ENCODE results near the gene ACOXL.
"Not testable (repeated sequence)": the region's sequence is repeated elsewhere in the genome, so short reads cannot be mapped to it uniquely, and the experiment has no call there.

Gene ACOXL

GRCh38 chr2:110732422-110733413 is at the start of gene ACOXL:
ACOXL (plus strand) TSS chr2:110732573; CDS start chr2:110768390, 35,817 bp downstream.
- H3K4me3 ChIP-seq (ENCODE audit: low read depth, low read length), result no peak within 1 kb of the TSS
- DNase-seq (ENCODE audit: low read depth, low spot score), result no peak
- in situ Hi-C loops (cut with HindIII; ENCODE audit: low sequenced_read_pairs), result no loop called here

GRCh38 chr2:110682872-110683271 is 49.5 kb upstream of the ACOXL start:
- no peak for TF ChIP-seq CTCF (IDR thresholded peaks at IDR 0.05; ENCODE audit: low read depth, low read length)
- in situ Hi-C loops (cut with HindIII; ENCODE audit: low sequenced_read_pairs), result no loop called here
- H3K4me3 ChIP-seq (ENCODE audit: low read depth, low read length), result no peak overlapping the region
- DNase-seq (ENCODE audit: low read depth, low spot score), result no peak

More at GRCh38 chr2:110732422-110733413, at the start of gene ACOXL:
- no peak for TF ChIP-seq CTCF (IDR thresholded peaks at IDR 0.05; ENCODE audit: low read depth, low read length)

- DNase-seq (ENCODE audit: low read depth, low spot score); in situ Hi-C loops (cut with HindIII; ENCODE audit: low sequenced_read_pairs); H3K4me3 ChIP-seq (ENCODE audit: low read depth, low read length): not testable (repeated sequence)
Measured at GRCh38 chr2:110687775-110688484, 44.4 kb upstream of the ACOXL start.

- in situ Hi-C loops (cut with HindIII; ENCODE audit: low sequenced_read_pairs), result no loop called here
- no peak for TF ChIP-seq CTCF (IDR thresholded peaks at IDR 0.05; ENCODE audit: low read depth, low read length)
- peak; percentile 69 for DNase-seq (ENCODE audit: low read depth, low spot score)
- no peak overlapping the region for H3K4me3 ChIP-seq (ENCODE audit: low read depth, low read length)
Measured at GRCh38 chr2:110688594-110689091, 43.7 kb upstream of the ACOXL start.

- no peak for TF ChIP-seq CTCF (IDR thresholded peaks at IDR 0.05; ENCODE audit: low read depth, low read length)
- no peak for DNase-seq (ENCODE audit: low read depth, low spot score)
- H3K4me3 ChIP-seq (ENCODE audit: low read depth, low read length), result no peak overlapping the region
- in situ Hi-C loops (cut with HindIII; ENCODE audit: low sequenced_read_pairs), result no loop called here
Measured at GRCh38 chr2:110690083-110690965, 42.0 kb upstream of the ACOXL start.

GRCh38 chr2:110691612-110692258 is 40.6 kb upstream of the ACOXL start:
- no peak for TF ChIP-seq CTCF (IDR thresholded peaks at IDR 0.05; ENCODE audit: low read depth, low read length)
- in situ Hi-C loops (cut with HindIII; ENCODE audit: low sequenced_read_pairs), result no loop called here
- no peak for DNase-seq (ENCODE audit: low read depth, low spot score)

GRCh38 chr2:110695146-110695898 is 37.1 kb upstream of the ACOXL start:
- in situ Hi-C loops (cut with HindIII; ENCODE audit: low sequenced_read_pairs); DNase-seq (ENCODE audit: low read depth, low spot score); H3K4me3 ChIP-seq (ENCODE audit: low read depth, low read length): not testable (repeated sequence)

More at GRCh38 chr2:110691612-110692258, 40.6 kb upstream of the ACOXL start:
- H3K4me3 ChIP-seq (ENCODE audit: low read depth, low read length), result no peak overlapping the region

GRCh38 chr2:110698253-110698652 is 34.1 kb upstream of the ACOXL start:
- H3K4me3 ChIP-seq (ENCODE audit: low read depth, low read length); in situ Hi-C loops (cut with HindIII; ENCODE audit: low sequenced_read_pairs); DNase-seq (ENCODE audit: low read depth, low spot score): not testable (repeated sequence)

Measured in astrocyte of the spinal cord (primary cell).